Testis (tissue), 3 donors: ENCODE results near the gene KCNK10. TPM values are rescaled to one million over a fixed set of nuclear protein-coding genes. Genes with fewer than 3 reads are reported as not detected.

Source experiments
- DNase-seq: peaks from one replicate; pipeline ENCODE4 v3.0.0-alpha.2; 2019
- H3K27ac ChIP-seq, 2 donors: fragments of 200-600 bp; sonication (generic); one replicate each; pipeline ENCODE4 v1.5.1; 2019
- H3K27me3 ChIP-seq: fragments of 200-600 bp; sonication (generic); one replicate; pipeline ENCODE4 v1.5.1; 2019
- H3K36me3 ChIP-seq: fragments of 200-600 bp; sonication (generic); one replicate; pipeline ENCODE4 v1.5.1; 2017; ENCODE audit warnings: low read depth; ENCODE audit errors: missing control alignments
- H3K4me1 ChIP-seq: fragments of 200-600 bp; sonication (generic); one replicate; pipeline ENCODE4 v1.5.1; 2019
- H3K4me3 ChIP-seq, 2 donors: fragments of 200-600 bp; sonication (generic); one replicate each; pipeline ENCODE4 v1.5.1; 2017 to 2019
- H3K9me3 ChIP-seq: fragments of 200-600 bp; sonication (generic); one replicate; pipeline ENCODE4 v1.5.1; 2017
- POLR2A ChIP-seq: fragments of 450-650 bp; IDR thresholded peaks from one replicate; pipeline ENCODE4 v1.6.1; 2017; ENCODE audit warnings: antibody characterized with exemption, mild to moderate bottlenecking, moderate library complexity
- WGBS, 2 donors: methylation state at CpG; one replicate each; pipeline ENCODE4 v1.1.5; 2018; 5-methylcytosine and 5-hydroxymethylcytosine counted together
- intact Hi-C: fragments of 100-400 bp; cut with DNase I; formaldehyde crosslinking; loops from one replicate; pipeline ENCODE4 v1.15.1; 2023; ENCODE audit warnings: low total_unique reads
- polyA plus RNA-seq: library from polyadenylated mRNA; stranded (reverse); fragments of 350-450 nt; fragmentation: Illumina TruSeq; extraction: RNeasy Lipid Tissue Mini Kit (QIAGEN cat#74804); gene quantifications from one replicate; pipeline ENCODE4 v1.2.3, GENCODE V29; 2014; ENCODE audit warnings: low read depth, low replicate concordance; ENCODE audit not compliant: insufficient read depth
- total RNA-seq, 2 donors: library from RNA; depleted of rRNA; stranded (reverse); fragments of >200 nt; gene quantifications; one replicate each; pipeline ENCODE4 v1.2.3, GENCODE V29; 2016
- TF ChIP-seq, protein P1 (sequence below), 3 experiments: fragments of 450-650 bp in 2 of 3; fragments of 200-600 bp in 1 of 3; sonication (generic) in 1 of 3; IDR thresholded peaks; one replicate each; pipeline ENCODE4 v1.5.1; 2016 to 2019; ENCODE audit warnings: antibody characterized with exemption in 3 of 3, mild to moderate bottlenecking in 2 of 3, moderate library complexity in 1 of 3

The KCNK10 gene
- total and polyA plus RNA-seq, 3 donors from 2014 or later: 0.55 to 4.2 (median 1.6) TPM

DNA sequence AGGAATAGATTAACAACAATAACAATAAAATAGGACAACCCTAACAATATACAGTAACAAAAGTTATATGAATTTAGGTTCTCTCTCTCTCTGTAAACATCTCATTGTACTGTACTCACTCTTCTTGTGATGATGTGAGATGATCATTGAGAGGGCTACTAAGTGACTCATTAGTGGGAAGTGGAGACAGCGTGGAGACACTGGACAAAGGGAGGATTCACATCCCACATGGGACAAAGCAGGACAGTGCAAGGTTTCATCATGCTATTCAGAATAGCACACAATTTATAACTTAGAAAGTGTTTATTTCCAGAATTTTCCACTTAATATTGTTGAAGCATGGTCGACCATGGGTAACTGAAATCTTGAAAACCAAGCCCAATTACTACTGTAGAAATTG, 36.4 kb upstream of the KCNK10 start:
- Histone ChIP-seq H3K4me1 (no peaks in the 10 kb centered on the region), H3K27ac (no peak overlapping the region), H3K36me3 (no peaks in the 10 kb centered on the region), H3K4me3 (no peak overlapping the region), H3K27me3 (no peaks in the 10 kb centered on the region), H3K9me3 (no peaks in the 10 kb centered on the region)
- intact Hi-C loops: no loop called here
- DNase-seq: no peak
- WGBS, 2 donors: 61 to 62% methylated on average over 2 of the region's 2 CpGs
- TF ChIP-seq, protein P1, sequence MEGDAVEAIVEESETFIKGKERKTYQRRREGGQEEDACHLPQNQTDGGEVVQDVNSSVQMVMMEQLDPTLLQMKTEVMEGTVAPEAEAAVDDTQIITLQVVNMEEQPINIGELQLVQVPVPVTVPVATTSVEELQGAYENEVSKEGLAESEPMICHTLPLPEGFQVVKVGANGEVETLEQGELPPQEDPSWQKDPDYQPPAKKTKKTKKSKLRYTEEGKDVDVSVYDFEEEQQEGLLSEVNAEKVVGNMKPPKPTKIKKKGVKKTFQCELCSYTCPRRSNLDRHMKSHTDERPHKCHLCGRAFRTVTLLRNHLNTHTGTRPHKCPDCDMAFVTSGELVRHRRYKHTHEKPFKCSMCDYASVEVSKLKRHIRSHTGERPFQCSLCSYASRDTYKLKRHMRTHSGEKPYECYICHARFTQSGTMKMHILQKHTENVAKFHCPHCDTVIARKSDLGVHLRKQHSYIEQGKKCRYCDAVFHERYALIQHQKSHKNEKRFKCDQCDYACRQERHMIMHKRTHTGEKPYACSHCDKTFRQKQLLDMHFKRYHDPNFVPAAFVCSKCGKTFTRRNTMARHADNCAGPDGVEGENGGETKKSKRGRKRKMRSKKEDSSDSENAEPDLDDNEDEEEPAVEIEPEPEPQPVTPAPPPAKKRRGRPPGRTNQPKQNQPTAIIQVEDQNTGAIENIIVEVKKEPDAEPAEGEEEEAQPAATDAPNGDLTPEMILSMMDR (IDR thresholded peaks at IDR 0.05): no peak
- TF ChIP-seq POLR2A: no peak

DNA sequence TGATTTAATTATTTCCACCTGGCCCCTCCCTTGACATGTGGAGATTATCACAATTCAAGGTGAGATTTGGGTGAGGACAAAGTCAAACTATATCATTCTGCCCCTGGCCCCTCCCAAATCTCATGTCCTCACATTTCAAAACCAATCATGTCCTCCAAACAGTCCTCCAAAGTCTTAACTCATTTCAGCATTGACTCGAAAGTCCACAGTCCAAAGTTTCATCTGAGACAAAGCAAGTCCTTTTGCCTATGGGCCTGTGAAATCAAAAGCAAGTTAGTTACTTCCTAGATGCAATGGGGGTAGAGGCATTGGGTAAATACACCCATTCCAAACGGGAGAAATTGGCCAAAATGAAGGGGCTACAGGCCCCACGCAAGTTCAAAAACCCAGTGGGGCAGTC, 31.3 kb upstream of the KCNK10 start:
- H3K4me3 ChIP-seq: no peak overlapping the region
- no peaks in the 10 kb centered on the region for H3K36me3 ChIP-seq
- 65 to 84% methylated on average over 3 of the region's 3 CpGs for WGBS, 2 donors
- H3K4me1 ChIP-seq: no peaks in the 10 kb centered on the region
- intact Hi-C loops: no loop called here
- no peaks in the 10 kb centered on the region for H3K27me3 ChIP-seq
- H3K9me3 ChIP-seq: no peaks in the 10 kb centered on the region
- no peak overlapping the region for H3K27ac ChIP-seq
- TF ChIP-seq, protein P1 (IDR thresholded peaks at IDR 0.05): no peak
- no peak for TF ChIP-seq POLR2A
- no peak for DNase-seq

DNA sequence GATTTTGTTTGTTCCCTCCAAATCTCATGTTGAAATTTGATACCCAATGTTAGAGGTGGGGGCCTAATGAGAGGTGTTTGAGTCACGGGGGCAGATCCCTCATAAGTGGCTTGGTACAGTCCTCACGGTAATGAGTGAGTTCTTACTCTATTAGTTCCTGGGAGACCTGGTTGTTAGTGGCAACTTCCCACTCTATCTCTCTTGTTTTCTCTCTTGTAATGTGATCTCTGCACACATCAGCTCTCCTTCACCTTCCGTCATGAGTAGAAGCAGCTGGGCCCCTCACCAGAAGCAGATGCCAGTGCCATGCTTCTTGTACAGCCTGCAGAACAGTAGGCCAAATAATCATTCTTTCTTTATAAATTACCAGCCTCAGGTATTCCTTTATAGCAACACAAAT, 29.6 kb upstream of the KCNK10 start:
- H3K9me3 ChIP-seq: no peaks in the 10 kb centered on the region
- DNase-seq: no peak
- H3K27me3 ChIP-seq: no peaks in the 10 kb centered on the region
- no peak overlapping the region for H3K4me3 ChIP-seq
- no peak overlapping the region for H3K27ac ChIP-seq
- H3K36me3 ChIP-seq: no peaks in the 10 kb centered on the region
- 53 to 72% methylated on average over 3 of the region's 3 CpGs for WGBS, 2 donors
- TF ChIP-seq POLR2A: no peak
- TF ChIP-seq, protein P1 (IDR thresholded peaks at IDR 0.05): no peak
- intact Hi-C loops: no loop called here
- H3K4me1 ChIP-seq: no peaks in the 10 kb centered on the region

DNA sequence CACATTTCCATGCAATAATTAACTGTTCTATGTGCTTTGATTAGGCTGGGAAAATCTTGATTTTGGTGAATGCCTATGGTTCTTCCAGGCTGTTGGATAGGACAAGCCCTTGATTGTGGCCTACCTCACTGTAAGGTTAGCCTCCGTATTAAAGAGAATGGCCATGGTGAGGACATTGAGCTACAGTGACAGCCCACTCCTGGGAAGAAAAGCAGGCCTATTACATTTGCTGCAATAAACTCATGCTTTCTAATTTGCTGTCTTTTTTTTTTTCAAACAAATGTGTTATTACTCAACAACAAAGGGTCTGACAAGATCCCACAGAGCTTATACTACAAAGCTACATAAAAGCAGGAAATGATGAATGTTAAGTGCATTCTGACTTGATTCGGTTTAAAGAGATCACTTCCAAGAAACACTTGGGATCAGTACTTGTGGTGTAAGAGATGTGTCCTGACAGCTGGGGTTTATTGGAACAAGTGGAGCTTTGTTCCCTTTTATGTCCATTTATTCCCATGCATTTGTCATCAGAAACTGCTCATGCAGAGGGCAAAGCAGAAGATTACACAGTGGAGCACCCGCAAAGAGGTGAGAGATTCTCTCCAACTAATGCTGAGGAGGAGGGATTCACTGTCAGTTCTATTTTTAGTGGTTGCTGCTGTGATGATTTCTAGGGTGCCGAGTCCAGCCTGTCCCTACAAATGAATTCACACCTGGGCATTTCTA, 29.1 kb upstream of the KCNK10 start:
- WGBS, 2 donors: 68 to 81% methylated on average over 4 of the region's 4 CpGs

More for the DNA sequence above, 29.1 kb upstream of the KCNK10 start:
- Histone ChIP-seq H3K27me3 (no peaks in the 10 kb centered on the region), H3K36me3 (no peaks in the 10 kb centered on the region), H3K4me3 (no peak overlapping the region), H3K27ac (no peak overlapping the region), H3K9me3 (no peaks in the 10 kb centered on the region), H3K4me1 (no peaks in the 10 kb centered on the region)
- DNase-seq: no peak
- intact Hi-C loops: no loop called here
- TF ChIP-seq, protein P1 (IDR thresholded peaks at IDR 0.05): no peak
- TF ChIP-seq POLR2A: no peak
